Right cardiac atrium (tissue), 5 donors: Measurements from ENCODE around the gene ZNF236. TPM values are rescaled to one million over a fixed set of nuclear protein-coding genes. Genes with fewer than 3 reads are reported as not detected.
"Not testable (repeated sequence)": the region's sequence is repeated elsewhere in the genome, so short reads cannot be mapped to it uniquely, and the experiment has no call there.

ENCODE experiments used
- ATAC-seq, 2 donors: fragments of 200-7000 bp; cut with Tn5 transposase; one replicate each; pipeline versions ENCODE4 v1.8.0 to v1.9.1; 2020; ENCODE audit warnings: moderate library complexity in 2 of 2, mild to moderate bottlenecking in 1 of 2
- DNase-seq, 3 donors: peaks; one replicate each; pipeline ENCODE4 v3.0.0-alpha.2; 2020
- H3K27ac ChIP-seq: one replicate; pipeline ENCODE4 v1.5.1; 2013; ENCODE audit warnings: mild to moderate bottlenecking, low read length, control low read depth, moderate library complexity
- H3K27me3 ChIP-seq: one replicate; pipeline ENCODE4 v1.6.1; 2013; ENCODE audit not compliant: control insufficient read depth, insufficient read depth
- H3K4me1 ChIP-seq: one replicate; pipeline ENCODE4 v1.6.1; 2013; ENCODE audit warnings: low read length; ENCODE audit not compliant: control insufficient read depth, insufficient read depth
- H3K4me3 ChIP-seq: one replicate; pipeline ENCODE4 v1.5.1; 2013; ENCODE audit warnings: low read length, control low read depth
- H3K9me3 ChIP-seq: one replicate; pipeline ENCODE4 v1.6.1; 2013; ENCODE audit warnings: low read length; ENCODE audit not compliant: control insufficient read depth
- WGBS: extraction: QIAGEN DNeasy Blood & Tissue Kit; methylation state at CpG from one replicate; pipeline ENCODE4 v1.1.7; 2013; 5-methylcytosine and 5-hydroxymethylcytosine counted together
- intact Hi-C, 4 donors: fragments of 100-400 bp; cut with DNase I; formaldehyde crosslinking; loops; one replicate each; pipeline versions ENCODE4 v1.11.0 to v1.14.0; 2022 to 2023
- polyA plus RNA-seq: library from polyadenylated mRNA; stranded (reverse); fragments of 200-250 nt; gene quantifications from one replicate; pipeline ENCODE4 v1.2.3, GENCODE V29; 2013
- total RNA-seq, 4 donors: library from RNA; stranded (reverse); fragmentation: NEBNext Ultra II Directional; extraction: Animal tissue kit (Norgen Biotek cat#: 25700); gene quantifications; one replicate each; pipeline ENCODE4 v1.2.1, GENCODE V29; 2021
- donor health status: healthy with polysubstance abuse.
- donor health status: DM: no; HTN: yes; CAD: no.
- donor health status: DM: no; HTN: no; CAD: no.
- donor health status: DM: no; HTN: yes; CAD: no; lungs with severe emphysema.
- donor health status: DM: yes; HTN: yes; CAD: no.

The ZNF236 gene
- total and polyA plus RNA-seq, 5 donors, result 2.2 to 19.8 (median 16.9) TPM

GRCh38 chr18:76803413-76803812, 18.9 kb upstream of the ZNF236 start:
- intact Hi-C loops, result loop anchor here in 2 of 4 donors (10.0 kb wide), 1 partner anchor 181 kb away; no protein-coding TSS in a partner anchor
- 46% methylated on average over 5 of the region's 5 CpGs for WGBS
- no peak for ATAC-seq

GRCh38 chr18:76803814-76804213, 18.5 kb upstream of the ZNF236 start:
- Histone ChIP-seq H3K4me3 (no peak overlapping the region), H3K27ac (no peak overlapping the region), H3K4me1 (no peaks in the 10 kb centered on the region), H3K9me3 (no peaks in the 10 kb centered on the region), H3K27me3 (no peaks in the 10 kb centered on the region)
- WGBS, result 4% methylated on average over 11 of the region's 11 CpGs
- intact Hi-C loops, result loop anchor here in 2 of 4 donors (10.0 kb wide), 1 partner anchor 181 kb away; no protein-coding TSS in a partner anchor
- peak; percentile 67 to 68 for ATAC-seq
- peak; percentile 42 to 78 (median 62) for DNase-seq

More at GRCh38 chr18:76803413-76803812, 18.9 kb upstream of the ZNF236 start:
- H3K27ac ChIP-seq, result no peak overlapping the region
- H3K27me3 ChIP-seq, result no peaks in the 10 kb centered on the region
- H3K4me1 ChIP-seq, result no peaks in the 10 kb centered on the region
- no peak for DNase-seq
- no peak overlapping the region for H3K4me3 ChIP-seq
- H3K9me3 ChIP-seq, result no peaks in the 10 kb centered on the region

- Histone ChIP-seq H3K27me3 (no peaks in the 10 kb centered on the region), H3K4me3 (no peak overlapping the region), H3K27ac (no peak overlapping the region), H3K4me1 (no peaks in the 10 kb centered on the region), H3K9me3 (no peaks in the 10 kb centered on the region)
- DNase-seq, result no peak
- intact Hi-C loops, result loop anchor here in 2 of 4 donors (10.0 kb wide), 1 partner anchor 180 kb away; no protein-coding TSS in a partner anchor
- 65% methylated on average over 7 of the region's 7 CpGs for WGBS
- ATAC-seq, result no peak
Observed at GRCh38 chr18:76805221-76805620, 17.1 kb upstream of the ZNF236 start.

GRCh38 chr18:76806301-76806700, 16.1 kb upstream of the ZNF236 start:
- no peaks in the 10 kb centered on the region for H3K9me3 ChIP-seq
- DNase-seq, result no peak
- 93% methylated on average over 7 of the region's 7 CpGs for WGBS
- intact Hi-C loops, result loop anchor here in 2 of 4 donors (10.0 kb wide), 1 partner anchor 178 kb away; no protein-coding TSS in a partner anchor
- H3K4me1 ChIP-seq, result no peaks in the 10 kb centered on the region
- H3K27ac ChIP-seq, result no peak overlapping the region
- H3K4me3 ChIP-seq, result no peak overlapping the region
- no peak for ATAC-seq
- H3K27me3 ChIP-seq, result no peaks in the 10 kb centered on the region

GRCh38 chr18:76808561-76808960, 13.8 kb upstream of the ZNF236 start:
- no peak for DNase-seq
- ATAC-seq, result no peak
- Histone ChIP-seq H3K27ac (no peak overlapping the region), H3K27me3 (no peaks in the 10 kb centered on the region), H3K4me3 (no peak overlapping the region), H3K9me3 (no peaks in the 10 kb centered on the region), H3K4me1 (no peaks in the 10 kb centered on the region)
- intact Hi-C loops, result loop anchor here in 2 of 4 donors (10.0 kb wide), 1 partner anchor 176 kb away; no protein-coding TSS in a partner anchor
- WGBS, result 89% methylated on average over 10 of the region's 10 CpGs

- H3K9me3 ChIP-seq, H3K27me3 ChIP-seq, H3K27ac ChIP-seq, intact Hi-C loops, H3K4me1 ChIP-seq, DNase-seq, H3K4me3 ChIP-seq, ATAC-seq: not testable (repeated sequence)
- WGBS, result 95% methylated on average over 7 of the region's 7 CpGs
Observed at GRCh38 chr18:76811530-76811929, 10.8 kb upstream of the ZNF236 start.

- Histone ChIP-seq H3K4me1 (no peaks in the 10 kb centered on the region), H3K27me3 (no peaks in the 10 kb centered on the region), H3K27ac (no peak overlapping the region), H3K4me3 (no peak overlapping the region), H3K9me3 (no peaks in the 10 kb centered on the region)
- WGBS, result 89% methylated on average over 11 of the region's 11 CpGs
- intact Hi-C loops, result no loop called here
- ATAC-seq (no peak), DNase-seq (no peak)
Observed at GRCh38 chr18:76814256-76814655, 8.1 kb upstream of the ZNF236 start.

GRCh38 chr18:76816127-76816526, 6.2 kb upstream of the ZNF236 start:
- H3K9me3 ChIP-seq, result no peaks in the 10 kb centered on the region
- no peak overlapping the region for H3K4me3 ChIP-seq
- no peak for DNase-seq
- 70% methylated on average over 8 of the region's 8 CpGs for WGBS
- H3K27me3 ChIP-seq, result no peaks in the 10 kb centered on the region
- intact Hi-C loops, result no loop called here
- no peak overlapping the region for H3K27ac ChIP-seq
- ATAC-seq, result peak in 1 of 2 donors; percentile 22
- peaks cover 2% of the 10 kb centered on the region for H3K4me1 ChIP-seq

- 93% methylated on average over 17 of the region's 17 CpGs for WGBS
- H3K4me1 ChIP-seq, result peaks cover 2% of the 10 kb centered on the region
- no peaks in the 10 kb centered on the region for H3K27me3 ChIP-seq
- H3K27ac ChIP-seq, result no peak overlapping the region
- H3K9me3 ChIP-seq, result no peaks in the 10 kb centered on the region
- intact Hi-C loops, result no loop called here
- H3K4me3 ChIP-seq, result no peak overlapping the region
- DNase-seq (no peak), ATAC-seq (no peak)
Observed at GRCh38 chr18:76817888-76818611, 4.3 kb upstream of the ZNF236 start.

- intact Hi-C loops, result no loop called here
- whole genome bisulfite sequencing, result 96% methylated on average over 11 of the region's 11 CpGs
- no peaks in the 10 kb centered on the region for H3K27me3 ChIP-seq
- DNase-seq, result no peak
- no peak overlapping the region for H3K4me3 ChIP-seq
- H3K4me1 ChIP-seq, result peaks cover 2% of the 10 kb centered on the region
- no peaks in the 10 kb centered on the region for H3K9me3 ChIP-seq
- H3K27ac ChIP-seq, result no peak overlapping the region
- ATAC-seq, result no peak
Observed at GRCh38 chr18:76819411-76820136, 2.8 kb upstream of the ZNF236 start.

GRCh38 chr18:76821356-76821874, 942 bp upstream of the ZNF236 start:
- DNase-seq (no peak), ATAC-seq (peak in 1 of 2 donors; percentile 33)
- intact Hi-C loops, result no loop called here
- WGBS, result 1% methylated on average over 12 of the region's 12 CpGs
- H3K4me3 ChIP-seq, result peak overlapping the region; percentile 90
- no peaks in the 10 kb centered on the region for H3K9me3 ChIP-seq
- peak overlapping the region; percentile 94 for H3K27ac ChIP-seq
- peaks cover 2% of the 10 kb centered on the region for H3K4me1 ChIP-seq
- no peaks in the 10 kb centered on the region for H3K27me3 ChIP-seq
